Keratinocyte (primary cell): Measurements from ENCODE around the gene SND1.

Experiments
- CTCF ChIP-seq, 3 experiments: IDR thresholded peaks in 1 of 3; conservative IDR thresholded peaks in 1 of 3; optimal IDR thresholded peaks in 1 of 3; 2 replicates in 2 of 3; 3 replicates in 1 of 3; pipeline versions ENCODE3 to v1.5.1; 2011; ENCODE audit warnings: low read length in 3 of 3, mild to moderate bottlenecking in 3 of 3, moderate library complexity in 2 of 3, control low read depth in 1 of 3, inconsistent platforms in 1 of 3; ENCODE audit not compliant: insufficient read depth in 2 of 3; ENCODE audit errors: extremely low read depth in 1 of 3
- EZH2 ChIP-seq: IDR thresholded peaks from one replicate; pipeline ENCODE4 v1.6.1; 2012; ENCODE audit warnings: inconsistent platforms, mild to moderate bottlenecking, low read length, moderate library complexity

GRCh38 chr7:127900732-127901685 is 249.0 kb downstream of the SND1 start:
- no peak for TF ChIP-seq CTCF (optimal IDR thresholded peaks at IDR 0.05 in 1 of 3, IDR thresholded peaks at IDR 0.05 in 1 of 3, conservative IDR thresholded peaks at IDR 0.05 in 1 of 3; ENCODE audit: extremely low read depth in 1 of 3, insufficient read depth in 2 of 3, low read length in 3 of 3)
- TF ChIP-seq EZH2: no peak
